ENCODE measurements around the gene SOD3. TPM values are rescaled to one million over a fixed set of nuclear protein-coding genes. Genes with fewer than 3 reads are reported as not detected.

Gene SOD3
- total and polyA plus RNA-seq, 2 donors from 2014 or later = 111 to 193 TPM

GRCh38 chr4:24816797-24817196 is 21.4 kb downstream of the SOD3 start:
- TF ChIP-seq CTCF (IDR thresholded peaks at IDR 0.05; ENCODE audit: borderline replicate concordance, extremely low read depth, insufficient read depth) = no peak
- Histone ChIP-seq H3K9me3 (ENCODE audit: control insufficient read depth in 2 of 3, insufficient read depth in 1 of 3, low read length in 3 of 3) (no peaks in the 10 kb centered on the region), H3K27me3 (ENCODE audit: control insufficient read depth, insufficient read depth, low read length) (no peaks in the 10 kb centered on the region), H3K9ac (ENCODE audit: low read length in 3 of 3) (no peak overlapping the region), H3K36me3 (ENCODE audit: control insufficient read depth in 2 of 3, insufficient read depth in 3 of 3, low read length in 3 of 3) (peaks cover 0 to 7% (median 3%) of the 10 kb centered on the region in 3 donors), H3K27ac (ENCODE audit: low read depth in 2 of 2, low read length in 2 of 2) (no peak overlapping the region), H3K4me3 (ENCODE audit: low read length in 3 of 3) (no peak overlapping the region), H3K4me1 (ENCODE audit: control insufficient read depth in 2 of 3, insufficient read depth in 2 of 3, low read depth in 1 of 3, low read length in 3 of 3) (no peaks in the 10 kb centered on the region)
- DNase-seq = no peak
- no peak for FAIRE-seq
- intact Hi-C loops (cut with DNase I) = no loop called here

- H3K36me3 ChIP-seq (ENCODE audit: control insufficient read depth in 2 of 3, insufficient read depth in 3 of 3, low read length in 3 of 3) = peaks cover 0 to 7% (median 3%) of the 10 kb centered on the region in 3 donors
- H3K9ac ChIP-seq (ENCODE audit: low read length in 3 of 3) = no peak overlapping the region
- no peak for FAIRE-seq
- intact Hi-C loops (cut with DNase I) = no loop called here
- no peaks in the 10 kb centered on the region for H3K9me3 ChIP-seq (ENCODE audit: control insufficient read depth in 2 of 3, insufficient read depth in 1 of 3, low read length in 3 of 3)
- DNase-seq = no peak
- no peak for TF ChIP-seq CTCF (IDR thresholded peaks at IDR 0.05; ENCODE audit: borderline replicate concordance, extremely low read depth, insufficient read depth)
- H3K4me1 ChIP-seq (ENCODE audit: control insufficient read depth in 2 of 3, insufficient read depth in 2 of 3, low read depth in 1 of 3, low read length in 3 of 3) = no peaks in the 10 kb centered on the region
- no peaks in the 10 kb centered on the region for H3K27me3 ChIP-seq (ENCODE audit: control insufficient read depth, insufficient read depth, low read length)
- no peak overlapping the region for H3K4me3 ChIP-seq (ENCODE audit: low read length in 3 of 3)
- H3K27ac ChIP-seq (ENCODE audit: low read depth in 2 of 2, low read length in 2 of 2) = no peak overlapping the region
These were observed 25.2 kb downstream of the SOD3 start for GRCh38 chr4:24820541-24820940.

GRCh38 chr4:24824720-24825119 is 29.3 kb downstream of the SOD3 start:
- Histone ChIP-seq H3K4me1 (ENCODE audit: control insufficient read depth in 2 of 3, insufficient read depth in 2 of 3, low read depth in 1 of 3, low read length in 3 of 3) (no peaks in the 10 kb centered on the region), H3K4me3 (ENCODE audit: low read length in 3 of 3) (no peak overlapping the region), H3K27ac (ENCODE audit: low read depth in 2 of 2, low read length in 2 of 2) (no peak overlapping the region), H3K27me3 (ENCODE audit: control insufficient read depth, insufficient read depth, low read length) (no peaks in the 10 kb centered on the region), H3K9ac (ENCODE audit: low read length in 3 of 3) (no peak overlapping the region), H3K9me3 (ENCODE audit: control insufficient read depth in 2 of 3, insufficient read depth in 1 of 3, low read length in 3 of 3) (no peaks in the 10 kb centered on the region), H3K36me3 (ENCODE audit: control insufficient read depth in 2 of 3, insufficient read depth in 3 of 3, low read length in 3 of 3) (peaks cover 0 to under 1% (median 0%) of the 10 kb centered on the region in 3 donors)
- DNase-seq = no peak
- intact Hi-C loops (cut with DNase I) = no loop called here
- no peak for FAIRE-seq
- TF ChIP-seq CTCF (IDR thresholded peaks at IDR 0.05; ENCODE audit: borderline replicate concordance, extremely low read depth, insufficient read depth) = no peak

GRCh38 chr4:24831637-24832036 is 36.3 kb downstream of the SOD3 start:
- H3K27ac ChIP-seq (ENCODE audit: low read depth in 2 of 2, low read length in 2 of 2) = no peak overlapping the region
- FAIRE-seq (no peak), DNase-seq (no peak)
- peaks cover 0 to 6% (median 0%) of the 10 kb centered on the region in 3 donors for H3K36me3 ChIP-seq (ENCODE audit: control insufficient read depth in 2 of 3, insufficient read depth in 3 of 3, low read length in 3 of 3)
- intact Hi-C loops (cut with DNase I) = no loop called here
- H3K4me3 ChIP-seq (ENCODE audit: low read length in 3 of 3) = no peak overlapping the region
- no peak overlapping the region for H3K9ac ChIP-seq (ENCODE audit: low read length in 3 of 3)
- no peak for TF ChIP-seq CTCF (IDR thresholded peaks at IDR 0.05; ENCODE audit: borderline replicate concordance, extremely low read depth, insufficient read depth)
- no peaks in the 10 kb centered on the region for H3K27me3 ChIP-seq (ENCODE audit: control insufficient read depth, insufficient read depth, low read length)
- no peaks in the 10 kb centered on the region for H3K4me1 ChIP-seq (ENCODE audit: control insufficient read depth in 2 of 3, insufficient read depth in 2 of 3, low read depth in 1 of 3, low read length in 3 of 3)
- no peaks in the 10 kb centered on the region for H3K9me3 ChIP-seq (ENCODE audit: control insufficient read depth in 2 of 3, insufficient read depth in 1 of 3, low read length in 3 of 3)

Data from kidney (tissue), 14 donors.